Epithelial cell of esophagus (primary cell): ENCODE results near the gene CYP2C18.
"Not testable (repeated sequence)": the region's sequence is repeated elsewhere in the genome, so short reads cannot be mapped to it uniquely, and the experiment has no call there.

Experiments used
- DNase-seq: peaks from one replicate; pipeline ENCODE4 v3.0.0; 2010; ENCODE audit warnings: low read depth
- H3K4me3 ChIP-seq: 2 replicates; pipeline ENCODE4 v1.5.1; 2011; ENCODE audit warnings: mild to moderate bottlenecking, low read length, control low read depth
- CTCF ChIP-seq: IDR thresholded peaks from 2 replicates; pipeline ENCODE4 v1.5.1; 2011; ENCODE audit warnings: low read depth, mild to moderate bottlenecking, low read length, control low read depth, inconsistent platforms; ENCODE audit not compliant: insufficient read depth; ENCODE audit errors: missing control alignments

CYP2C18 gene

GRCh38 chr10:94683214-94684054 lies at the start of gene CYP2C18:
TSS of gene CYP2C18 (plus strand) at chr10:94683729. CDS start at chr10:94683820, 91 bp downstream.
- no peak for TF ChIP-seq CTCF
- peak within 1 kb of the TSS; percentile 41 for H3K4me3 ChIP-seq
- peak; percentile 65 for DNase-seq

DNA sequence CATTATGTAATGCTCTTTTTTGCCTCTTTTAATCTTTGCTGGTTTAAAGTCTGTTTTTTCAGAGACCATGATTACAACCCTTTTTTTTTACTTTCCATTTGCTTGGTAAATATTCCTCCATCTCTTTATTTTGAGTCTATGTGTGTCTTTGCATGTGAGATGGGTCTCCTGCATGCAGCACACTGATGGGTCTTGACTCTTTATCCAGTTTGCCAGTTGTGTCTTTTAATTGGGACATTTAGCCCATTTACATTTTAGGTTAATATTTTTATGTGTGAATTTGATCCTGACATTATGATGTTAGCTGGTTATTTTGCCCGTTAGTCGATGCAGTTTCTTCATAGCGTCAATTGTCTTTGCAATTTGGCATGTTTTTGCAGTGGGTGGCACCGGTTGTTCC lies 45.4 kb upstream of the CYP2C18 start:
- not testable (repeated sequence) for DNase-seq, H3K4me3 ChIP-seq

- H3K4me3 ChIP-seq = no peak overlapping the region
- no peak for TF ChIP-seq CTCF
- DNase-seq = no peak
These were observed 43.6 kb upstream of the CYP2C18 start for GRCh38 chr10:94639902-94640301.

DNA sequence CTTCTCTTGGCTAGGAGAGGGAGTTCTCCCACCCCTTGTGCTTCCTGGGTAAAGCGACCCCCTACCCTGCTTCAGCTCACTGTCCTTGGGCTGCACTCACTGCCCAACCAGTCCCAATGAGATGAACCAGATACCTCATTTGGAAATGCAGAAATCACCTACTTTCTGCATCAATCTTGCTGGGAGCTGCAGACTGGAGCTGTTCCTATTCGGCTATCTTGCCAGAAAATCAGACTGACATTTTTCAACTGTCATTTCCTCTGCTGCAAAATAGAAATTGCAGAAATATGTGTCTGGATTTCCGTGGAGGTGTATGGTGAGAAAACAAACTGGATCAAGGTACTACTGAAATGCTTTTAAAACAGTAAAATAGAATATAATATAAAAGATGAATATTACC lies 43.0 kb upstream of the CYP2C18 start:
- no peak for DNase-seq
- H3K4me3 ChIP-seq = no peak overlapping the region
- TF ChIP-seq CTCF = no peak

DNA sequence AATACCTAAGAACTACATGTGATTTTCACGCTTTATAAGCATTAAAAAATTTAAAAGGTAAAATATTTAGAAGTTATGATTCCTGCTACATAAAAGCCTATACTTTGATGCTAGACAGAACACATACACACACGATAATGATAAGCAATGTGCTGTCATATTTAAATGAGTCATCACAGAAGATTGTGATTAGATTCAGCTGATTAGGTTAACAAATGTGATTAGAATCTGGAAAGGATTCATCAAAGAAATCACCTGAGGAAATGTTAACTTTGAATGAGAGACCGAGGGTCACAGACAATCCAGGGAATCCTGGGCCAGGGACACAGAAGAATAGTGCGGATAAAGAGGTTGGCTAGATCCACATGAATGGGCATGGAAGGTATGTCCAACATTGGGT lies 42.0 kb upstream of the CYP2C18 start:
- H3K4me3 ChIP-seq = no peak overlapping the region
- DNase-seq = no peak
- TF ChIP-seq CTCF = no peak

- no peak overlapping the region for H3K4me3 ChIP-seq
- no peak for TF ChIP-seq CTCF
- DNase-seq = no peak
These were observed 39.2 kb upstream of the CYP2C18 start for GRCh38 chr10:94644352-94644751.

DNA sequence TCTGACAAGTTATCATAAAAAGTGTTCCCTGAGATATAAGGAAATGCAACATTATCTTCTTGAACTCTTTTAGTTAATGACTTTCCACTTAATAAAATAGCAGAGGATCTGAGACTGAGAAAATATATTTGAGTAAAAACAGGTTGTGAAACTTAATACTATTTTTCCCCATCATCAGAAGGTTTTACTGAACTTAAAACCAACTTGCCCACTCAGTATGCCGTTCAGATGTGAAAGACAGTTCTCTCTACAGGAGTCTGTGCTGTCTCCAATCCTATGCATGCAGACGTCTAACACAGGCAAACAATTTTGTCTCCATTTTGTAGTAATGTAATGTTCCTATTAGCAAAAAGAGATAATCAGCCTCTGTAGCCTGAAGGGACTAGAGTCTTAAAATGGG lies 38.2 kb upstream of the CYP2C18 start:
- no peak overlapping the region for H3K4me3 ChIP-seq
- DNase-seq = no peak
- TF ChIP-seq CTCF = no peak

GRCh38 chr10:94655201-94655600 lies 28.3 kb upstream of the CYP2C18 start:
- not testable (repeated sequence) for H3K4me3 ChIP-seq, DNase-seq

DNA sequence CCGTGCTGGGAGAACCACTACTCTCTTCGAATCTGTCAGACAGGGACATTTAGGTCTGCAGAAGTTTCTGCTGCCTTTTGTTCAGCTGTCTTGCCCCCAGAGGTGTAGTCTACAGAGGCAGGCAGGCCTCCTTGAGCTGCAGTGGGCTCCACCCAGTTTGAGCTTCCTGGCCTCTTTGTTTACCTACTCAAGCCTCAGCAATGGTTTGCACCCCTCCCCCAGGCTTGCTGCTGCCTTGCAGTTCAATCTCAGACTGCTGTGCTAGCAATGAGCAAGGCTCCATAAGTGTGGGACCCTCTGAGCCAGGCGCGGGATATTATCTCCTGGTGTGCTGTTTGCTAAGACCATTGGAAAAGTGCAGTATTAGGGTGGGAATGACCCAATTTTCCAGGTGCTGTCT lies 20.5 kb upstream of the CYP2C18 start:
- not testable (repeated sequence) for DNase-seq, H3K4me3 ChIP-seq
